Endothelial cell (in vitro differentiated cells): ENCODE results near the gene MYL3. TPM values are rescaled to one million over a fixed set of nuclear protein-coding genes. Genes with fewer than 3 reads are reported as not detected.

ENCODE experiments used
- DNase-seq: peaks from one replicate; pipeline ENCODE4 v3.0.0; 2021; ENCODE audit warnings: low spot score
- H3K27ac Mint-ChIP-seq: one replicate; pipeline ENCODE4 v1.8.0; 2021; ENCODE audit warnings: mixed read lengths, inconsistent platforms; ENCODE audit not compliant: unreplicated experiment
- H3K27me3 Mint-ChIP-seq: one replicate; pipeline ENCODE4 v1.8.0; 2021; ENCODE audit warnings: mild to moderate bottlenecking, moderate library complexity, mixed read lengths, inconsistent platforms; ENCODE audit not compliant: unreplicated experiment
- H3K36me3 Mint-ChIP-seq: one replicate; pipeline ENCODE4 v1.8.0; 2021; ENCODE audit warnings: mild to moderate bottlenecking, low read depth, mixed read lengths, inconsistent platforms; ENCODE audit not compliant: unreplicated experiment
- H3K4me1 Mint-ChIP-seq: one replicate; pipeline ENCODE4 v1.8.0; 2021; ENCODE audit warnings: mild to moderate bottlenecking, mixed read lengths, inconsistent platforms; ENCODE audit not compliant: unreplicated experiment
- H3K4me3 Mint-ChIP-seq: one replicate; pipeline ENCODE4 v1.8.0; 2021; ENCODE audit warnings: mild to moderate bottlenecking, mixed read lengths, inconsistent platforms; ENCODE audit not compliant: unreplicated experiment
- H3K9me3 Mint-ChIP-seq: one replicate; pipeline ENCODE4 v1.8.0; 2021; ENCODE audit warnings: mixed read lengths, inconsistent platforms; ENCODE audit not compliant: unreplicated experiment
- total RNA-seq: library from RNA; stranded (reverse); fragmentation: NEBNext Ultra II Directional; extraction: Animal tissue kit (Norgen Biotek cat#: 25700); gene quantifications from one replicate; pipeline ENCODE4 v1.2.1, GENCODE V29; 2021; ENCODE audit not compliant: unreplicated experiment
- TF ChIP-seq, protein P1 (sequence below): fragments of 200-600 bp; sonication (generic); IDR thresholded peaks from one replicate; pipeline ENCODE4 v1.5.0; 2021; ENCODE audit warnings: antibody characterized with exemption; ENCODE audit not compliant: unreplicated experiment

The MYL3 gene
- total RNA-seq, 1 donor from 2014 or later: not detected

DNA sequence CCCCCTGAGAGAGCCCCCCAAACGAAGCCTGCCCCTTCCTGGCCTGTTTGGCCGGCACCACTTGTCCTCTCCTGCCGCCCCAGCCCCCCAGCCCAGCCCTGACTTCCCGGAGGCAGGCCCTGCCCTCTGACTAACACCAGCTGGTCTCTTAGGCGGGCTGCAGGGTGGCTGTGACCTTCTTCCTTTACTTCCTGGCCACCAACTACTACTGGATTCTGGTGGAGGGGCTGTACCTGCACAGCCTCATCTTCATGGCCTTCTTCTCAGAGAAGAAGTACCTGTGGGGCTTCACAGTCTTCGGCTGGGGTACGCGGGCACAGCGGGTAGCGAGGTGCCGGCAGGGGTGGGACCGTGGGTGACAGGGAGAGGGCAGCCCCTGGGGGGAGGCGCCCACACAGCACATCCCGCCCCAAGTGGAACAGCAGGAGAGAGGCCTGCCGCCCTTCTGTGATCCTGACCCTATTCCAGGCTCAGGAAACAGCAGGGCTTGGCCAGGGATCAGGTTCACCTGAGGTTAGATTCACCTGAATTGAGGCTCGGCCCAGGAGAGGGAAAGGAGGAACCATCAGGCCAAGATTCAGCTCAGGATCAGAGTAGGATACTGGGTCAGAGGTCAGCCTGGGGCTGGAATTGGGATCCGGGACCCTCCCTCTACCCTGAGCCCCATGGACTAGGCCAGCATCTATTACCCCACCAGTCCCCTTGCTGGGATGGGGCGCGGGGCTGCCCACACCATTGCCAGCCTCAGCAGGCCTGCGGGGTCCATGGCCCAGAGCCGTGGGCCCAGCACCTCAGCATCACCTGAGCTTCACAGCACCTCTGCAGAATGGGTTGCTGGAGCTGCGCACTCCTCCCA is 36.1 kb upstream of the MYL3 start:
- no peak for DNase-seq
- Mint-ChIP-seq H3K9me3 (no peaks in the 10 kb centered on the region), H3K4me1 (peaks cover 5% of the 10 kb centered on the region), H3K36me3 (no peaks in the 10 kb centered on the region), H3K27me3 (peaks cover 4% of the 10 kb centered on the region), H3K27ac (no peak overlapping the region), H3K4me3 (no peak overlapping the region)
- TF ChIP-seq, protein P1, sequence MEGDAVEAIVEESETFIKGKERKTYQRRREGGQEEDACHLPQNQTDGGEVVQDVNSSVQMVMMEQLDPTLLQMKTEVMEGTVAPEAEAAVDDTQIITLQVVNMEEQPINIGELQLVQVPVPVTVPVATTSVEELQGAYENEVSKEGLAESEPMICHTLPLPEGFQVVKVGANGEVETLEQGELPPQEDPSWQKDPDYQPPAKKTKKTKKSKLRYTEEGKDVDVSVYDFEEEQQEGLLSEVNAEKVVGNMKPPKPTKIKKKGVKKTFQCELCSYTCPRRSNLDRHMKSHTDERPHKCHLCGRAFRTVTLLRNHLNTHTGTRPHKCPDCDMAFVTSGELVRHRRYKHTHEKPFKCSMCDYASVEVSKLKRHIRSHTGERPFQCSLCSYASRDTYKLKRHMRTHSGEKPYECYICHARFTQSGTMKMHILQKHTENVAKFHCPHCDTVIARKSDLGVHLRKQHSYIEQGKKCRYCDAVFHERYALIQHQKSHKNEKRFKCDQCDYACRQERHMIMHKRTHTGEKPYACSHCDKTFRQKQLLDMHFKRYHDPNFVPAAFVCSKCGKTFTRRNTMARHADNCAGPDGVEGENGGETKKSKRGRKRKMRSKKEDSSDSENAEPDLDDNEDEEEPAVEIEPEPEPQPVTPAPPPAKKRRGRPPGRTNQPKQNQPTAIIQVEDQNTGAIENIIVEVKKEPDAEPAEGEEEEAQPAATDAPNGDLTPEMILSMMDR: no peak

DNA sequence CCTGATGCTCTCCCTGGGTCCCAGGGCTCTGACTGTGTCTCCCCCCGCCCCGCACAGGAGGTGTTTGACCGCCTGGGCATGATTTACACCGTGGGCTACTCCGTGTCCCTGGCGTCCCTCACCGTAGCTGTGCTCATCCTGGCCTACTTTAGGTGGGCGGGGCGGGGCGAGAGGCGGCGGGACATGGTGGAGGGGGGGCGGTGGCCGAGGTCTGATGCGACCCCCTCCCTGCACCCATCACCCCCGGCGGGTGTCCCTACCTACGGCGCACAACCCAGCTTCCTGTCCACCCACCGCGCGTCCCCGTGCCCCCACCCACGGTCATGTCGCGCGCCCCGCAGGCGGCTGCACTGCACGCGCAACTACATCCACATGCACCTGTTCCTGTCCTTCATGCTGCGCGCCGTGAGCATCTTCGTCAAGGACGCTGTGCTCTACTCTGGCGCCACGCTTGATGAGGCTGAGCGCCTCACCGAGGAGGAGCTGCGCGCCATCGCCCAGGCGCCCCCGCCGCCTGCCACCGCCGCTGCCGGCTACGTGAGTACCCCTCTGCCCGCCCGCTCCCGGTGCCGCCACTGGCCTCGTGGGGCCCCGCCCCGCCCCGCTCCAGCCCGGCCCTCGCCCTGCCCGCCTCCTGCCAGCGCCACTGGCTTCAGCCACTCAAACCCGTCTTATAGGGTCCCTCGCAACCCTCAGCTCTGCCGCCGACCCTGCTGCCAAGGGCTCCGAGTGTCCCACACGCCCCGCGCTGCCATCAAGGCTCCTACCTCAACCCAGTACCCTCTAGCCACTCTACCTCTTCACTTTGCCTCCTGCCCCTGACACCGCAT is 35.3 kb upstream of the MYL3 start:
- no peak overlapping the region for H3K27ac Mint-ChIP-seq
- peaks cover 3% of the 10 kb centered on the region for H3K27me3 Mint-ChIP-seq
- peaks cover 2% of the 10 kb centered on the region for H3K4me1 Mint-ChIP-seq
- no peaks in the 10 kb centered on the region for H3K36me3 Mint-ChIP-seq
- TF ChIP-seq, protein P1: no peak
- no peak for DNase-seq
- no peak overlapping the region for H3K4me3 Mint-ChIP-seq
- no peaks in the 10 kb centered on the region for H3K9me3 Mint-ChIP-seq

- no peak overlapping the region for H3K27ac Mint-ChIP-seq
- H3K9me3 Mint-ChIP-seq: no peaks in the 10 kb centered on the region
- DNase-seq: no peak
- H3K4me3 Mint-ChIP-seq: no peak overlapping the region
- TF ChIP-seq, protein P1: no peak
- H3K36me3 Mint-ChIP-seq: no peaks in the 10 kb centered on the region
- H3K27me3 Mint-ChIP-seq: peaks cover 2% of the 10 kb centered on the region
- no peaks in the 10 kb centered on the region for H3K4me1 Mint-ChIP-seq
These were observed 34.6 kb upstream of the MYL3 start for GRCh38 chr3:46897829-46898320.

GRCh38 chr3:46897031-46897430 is 33.8 kb upstream of the MYL3 start:
- Mint-ChIP-seq H3K9me3 (no peaks in the 10 kb centered on the region), H3K36me3 (no peaks in the 10 kb centered on the region), H3K27me3 (peaks cover 8% of the 10 kb centered on the region), H3K27ac (no peak overlapping the region), H3K4me3 (no peak overlapping the region), H3K4me1 (peaks cover under 1% of the 10 kb centered on the region)
- TF ChIP-seq, protein P1: no peak
- DNase-seq: no peak
